HepG2 (cell line): ENCODE results near the gene ARHGAP9. TPM values are rescaled to one million over a fixed set of nuclear protein-coding genes. Genes with fewer than 3 reads are reported as not detected.

ENCODE experiments used
- ARNT2 ChIP-seq: sonication (generic); formaldehyde crosslinking; IDR thresholded peaks from 2 replicates; pipeline ENCODE4 v1.8.0; 2022; ENCODE audit warnings: mild to moderate bottlenecking, low read depth, missing genetic modification reagents, moderate library complexity
- CBFB ChIP-seq: sonication (generic); formaldehyde crosslinking; IDR thresholded peaks from 2 replicates; pipeline ENCODE4 v1.4.0; 2020; ENCODE audit warnings: missing genetic modification reagents
- CBX1 ChIP-seq: IDR thresholded peaks from one replicate; pipeline ENCODE4 v1.6.1; 2016; ENCODE audit warnings: antibody characterized with exemption, low read depth
- CCDC6 ChIP-seq: sonication (generic); formaldehyde crosslinking; IDR thresholded peaks from 2 replicates; pipeline ENCODE4 v1.8.1; 2022; ENCODE audit warnings: mild to moderate bottlenecking, missing genetic modification reagents, moderate library complexity
- ELF4 ChIP-seq: sonication (generic); formaldehyde crosslinking; IDR thresholded peaks from 2 replicates; pipeline ENCODE4 v1.5.0; 2020; ENCODE audit warnings: missing genetic modification reagents, mild to moderate bottlenecking, moderate library complexity, borderline replicate concordance
- HCFC1 ChIP-seq: fragments of 150-350 bp; IDR thresholded peaks from 2 replicates; pipeline ENCODE4 v1.6.1; 2014; ENCODE audit warnings: low read depth, low read length
- KMT2B ChIP-seq: IDR thresholded peaks from 2 replicates; pipeline ENCODE4 v1.6.1; 2016; ENCODE audit warnings: missing genetic modification reagents, missing compliant biosample characterization
- MED8 ChIP-seq: sonication (generic); formaldehyde crosslinking; IDR thresholded peaks from 2 replicates; pipeline ENCODE4 v1.8.1; 2023; ENCODE audit warnings: mild to moderate bottlenecking, missing genetic modification reagents; ENCODE audit not compliant: insufficient replicate concordance
- NFYC ChIP-seq: IDR thresholded peaks from 2 replicates; pipeline ENCODE4 v1.6.1; 2016; ENCODE audit warnings: missing genetic modification reagents, missing compliant biosample characterization
- PRPF4 ChIP-seq: fragments of 200-400 bp; formaldehyde crosslinking; IDR thresholded peaks from 2 replicates; pipeline ENCODE4 v1.6.1; 2016; ENCODE audit warnings: low read length, low read depth; ENCODE audit not compliant: poor library complexity, severe bottlenecking
- RBFOX2 ChIP-seq: fragments of 200-400 bp; formaldehyde crosslinking; IDR thresholded peaks from 2 replicates; pipeline ENCODE4 v1.6.1; 2017; ENCODE audit warnings: low read depth, mild to moderate bottlenecking, low read length
- RFXANK ChIP-seq: IDR thresholded peaks from 2 replicates; pipeline ENCODE4 v1.6.1; 2016
- SETDB1 ChIP-seq: sonication (generic); formaldehyde crosslinking; IDR thresholded peaks from 2 replicates; pipeline ENCODE4 v1.5.1; 2020; ENCODE audit warnings: missing genetic modification reagents, mild to moderate bottlenecking, borderline replicate concordance
- SNAI1 ChIP-seq: sonication (generic); formaldehyde crosslinking; IDR thresholded peaks from 2 replicates; pipeline ENCODE4 v1.5.0; 2020; ENCODE audit warnings: mild to moderate bottlenecking, missing genetic modification reagents, borderline replicate concordance
- SSRP1 ChIP-seq: IDR thresholded peaks from 2 replicates; pipeline ENCODE4 v1.6.1; 2016; ENCODE audit warnings: control low read depth
- TBX2 ChIP-seq: sonication (generic); formaldehyde crosslinking; IDR thresholded peaks from 2 replicates; pipeline ENCODE4 v1.5.0; 2020; ENCODE audit warnings: missing genetic modification reagents, mild to moderate bottlenecking, borderline replicate concordance
- ZFP82 ChIP-seq: sonication (generic); formaldehyde crosslinking; IDR thresholded peaks from 2 replicates; pipeline ENCODE4 v1.5.1; 2020; ENCODE audit warnings: mild to moderate bottlenecking, missing genetic modification reagents, borderline replicate concordance
- ZMYM4 ChIP-seq: sonication (generic); formaldehyde crosslinking; IDR thresholded peaks from 2 replicates; pipeline ENCODE4 v1.8.1; 2023; ENCODE audit warnings: mild to moderate bottlenecking, missing genetic modification reagents
- ZNF17 ChIP-seq: sonication (generic); formaldehyde crosslinking; IDR thresholded peaks from 2 replicates; pipeline ENCODE4 v1.5.0; 2020; ENCODE audit warnings: mild to moderate bottlenecking, missing genetic modification reagents
- ZNF282 ChIP-seq: fragments of 450-650 bp; IDR thresholded peaks from 2 replicates; pipeline ENCODE4 v1.6.1; 2018; ENCODE audit not compliant: partially characterized antibody
- ZNF543 ChIP-seq: sonication (generic); formaldehyde crosslinking; IDR thresholded peaks from 2 replicates; pipeline ENCODE4 v1.4.0; 2020; ENCODE audit warnings: mild to moderate bottlenecking, missing genetic modification reagents
- ZNF713 ChIP-seq: sonication (generic); formaldehyde crosslinking; IDR thresholded peaks from 2 replicates; pipeline ENCODE4 v1.4.0; 2020; ENCODE audit warnings: mild to moderate bottlenecking, missing genetic modification reagents
- ZNF83 ChIP-seq: sonication (generic); formaldehyde crosslinking; IDR thresholded peaks from 2 replicates; pipeline ENCODE4 v1.4.0; 2020; ENCODE audit warnings: missing genetic modification reagents, mild to moderate bottlenecking, borderline replicate concordance
- polyA plus RNA-seq, 8 experiments: library from polyadenylated mRNA; depleted of rRNA in 3 of 8; stranded (reverse) in 7 of 8; unstranded in 1 of 8; fragments of >200 nt; fragmentation: Illumina TruSeq in 4 of 8; extraction: Trizol in 4 of 8; gene quantifications; 2 replicates each; pipeline versions ENCODE4 v1.2.1 to v1.2.3, GENCODE V29; 2011 to 2016; ENCODE audit warnings: low read depth in 4 of 8, missing spikeins in 1 of 8, mixed read lengths in 1 of 8; ENCODE audit not compliant: insufficient read depth in 1 of 8
- total RNA-seq, 5 experiments: library from RNA; depleted of rRNA; stranded (reverse); fragments of >200 nt; fragmentation: Illumina TruSeq; extraction: Trizol; gene quantifications; 2 replicates each; pipeline ENCODE4 v1.2.3, GENCODE V29; 2016; ENCODE audit warnings: low read depth in 1 of 5
- TF ChIP-seq, protein P1 (sequence below): sonication (generic); formaldehyde crosslinking; IDR thresholded peaks from 2 replicates; pipeline ENCODE4; 2020; ENCODE audit warnings: missing genetic modification reagents, mild to moderate bottlenecking, borderline replicate concordance
- TF ChIP-seq, protein P2 (sequence below): sonication (generic); formaldehyde crosslinking; conservative IDR thresholded peaks from 2 replicates; pipeline ENCODE4 v1.4.0; 2020; ENCODE audit warnings: mild to moderate bottlenecking, missing genetic modification reagents, moderate library complexity
- TF ChIP-seq, protein P3 (sequence below): sonication (generic); formaldehyde crosslinking; IDR thresholded peaks from 2 replicates; pipeline ENCODE4 v1.5.1; 2020; ENCODE audit warnings: mild to moderate bottlenecking, moderate library complexity, missing genetic modification reagents

ARHGAP9 gene
- total and polyA plus RNA-seq, 2 of the 13 experiments (the other 11 are each of a cell fraction or from before 2014, with no cell fraction given) = 0.18 to 1.2 TPM

DNA sequence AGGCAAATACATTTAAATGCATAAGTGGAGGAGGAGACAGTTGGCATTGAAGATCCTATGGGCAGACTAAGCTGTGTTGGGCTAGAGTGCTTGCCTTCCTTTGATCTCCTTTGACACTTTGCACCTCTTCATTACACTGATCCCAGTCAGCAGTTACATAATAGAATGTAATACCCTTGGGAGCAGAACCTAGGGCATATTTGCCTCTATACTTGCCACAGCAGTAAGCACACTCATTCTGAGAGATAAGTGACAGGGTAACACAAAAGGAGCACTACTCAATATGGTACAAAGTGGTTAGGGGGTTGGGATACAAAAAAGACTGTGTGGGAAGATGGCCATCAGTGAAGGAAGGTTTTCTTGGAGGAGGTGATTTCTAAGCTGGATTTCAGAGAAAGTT, 17.2 kb upstream of the ARHGAP9 start (continued):
- TF ChIP-seq ZNF282 (no peak), MED8 (CRISPR knock-in tag) (no peak), SETDB1 (no peak), ZNF17 (no peak), CCDC6 (CRISPR knock-in tag) (no peak), HCFC1 (no peak), CBX1 (no peak), RFXANK (no peak), ZNF713 (no peak), ELF4 (CRISPR knock-in tag) (no peak), ZNF83 (CRISPR knock-in tag) (no peak), ZFP82 (CRISPR knock-in tag) (no peak), CBFB (CRISPR knock-in tag) (no peak), ARNT2 (CRISPR knock-in tag) (no peak), ZMYM4 (CRISPR knock-in tag) (no peak), SSRP1 (CRISPR knock-in tag) (peak; percentile 28; the same call in 1 of the 2 replicates), TBX2 (CRISPR knock-in tag) (peak; percentile 44; the same call in 1 of the 2 replicates), RBFOX2 (no peak), ZNF543 (CRISPR knock-in tag) (no peak), SNAI1 (CRISPR knock-in tag) (no peak), PRPF4 (no peak), KMT2B (CRISPR knock-in tag) (no peak), NFYC (CRISPR knock-in tag) (no peak)
- TF ChIP-seq, protein P1, sequence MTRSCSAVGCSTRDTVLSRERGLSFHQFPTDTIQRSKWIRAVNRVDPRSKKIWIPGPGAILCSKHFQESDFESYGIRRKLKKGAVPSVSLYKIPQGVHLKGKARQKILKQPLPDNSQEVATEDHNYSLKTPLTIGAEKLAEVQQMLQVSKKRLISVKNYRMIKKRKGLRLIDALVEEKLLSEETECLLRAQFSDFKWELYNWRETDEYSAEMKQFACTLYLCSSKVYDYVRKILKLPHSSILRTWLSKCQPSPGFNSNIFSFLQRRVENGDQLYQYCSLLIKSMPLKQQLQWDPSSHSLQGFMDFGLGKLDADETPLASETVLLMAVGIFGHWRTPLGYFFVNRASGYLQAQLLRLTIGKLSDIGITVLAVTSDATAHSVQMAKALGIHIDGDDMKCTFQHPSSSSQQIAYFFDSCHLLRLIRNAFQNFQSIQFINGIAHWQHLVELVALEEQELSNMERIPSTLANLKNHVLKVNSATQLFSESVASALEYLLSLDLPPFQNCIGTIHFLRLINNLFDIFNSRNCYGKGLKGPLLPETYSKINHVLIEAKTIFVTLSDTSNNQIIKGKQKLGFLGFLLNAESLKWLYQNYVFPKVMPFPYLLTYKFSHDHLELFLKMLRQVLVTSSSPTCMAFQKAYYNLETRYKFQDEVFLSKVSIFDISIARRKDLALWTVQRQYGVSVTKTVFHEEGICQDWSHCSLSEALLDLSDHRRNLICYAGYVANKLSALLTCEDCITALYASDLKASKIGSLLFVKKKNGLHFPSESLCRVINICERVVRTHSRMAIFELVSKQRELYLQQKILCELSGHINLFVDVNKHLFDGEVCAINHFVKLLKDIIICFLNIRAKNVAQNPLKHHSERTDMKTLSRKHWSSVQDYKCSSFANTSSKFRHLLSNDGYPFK = no peak
- TF ChIP-seq, protein P2, sequence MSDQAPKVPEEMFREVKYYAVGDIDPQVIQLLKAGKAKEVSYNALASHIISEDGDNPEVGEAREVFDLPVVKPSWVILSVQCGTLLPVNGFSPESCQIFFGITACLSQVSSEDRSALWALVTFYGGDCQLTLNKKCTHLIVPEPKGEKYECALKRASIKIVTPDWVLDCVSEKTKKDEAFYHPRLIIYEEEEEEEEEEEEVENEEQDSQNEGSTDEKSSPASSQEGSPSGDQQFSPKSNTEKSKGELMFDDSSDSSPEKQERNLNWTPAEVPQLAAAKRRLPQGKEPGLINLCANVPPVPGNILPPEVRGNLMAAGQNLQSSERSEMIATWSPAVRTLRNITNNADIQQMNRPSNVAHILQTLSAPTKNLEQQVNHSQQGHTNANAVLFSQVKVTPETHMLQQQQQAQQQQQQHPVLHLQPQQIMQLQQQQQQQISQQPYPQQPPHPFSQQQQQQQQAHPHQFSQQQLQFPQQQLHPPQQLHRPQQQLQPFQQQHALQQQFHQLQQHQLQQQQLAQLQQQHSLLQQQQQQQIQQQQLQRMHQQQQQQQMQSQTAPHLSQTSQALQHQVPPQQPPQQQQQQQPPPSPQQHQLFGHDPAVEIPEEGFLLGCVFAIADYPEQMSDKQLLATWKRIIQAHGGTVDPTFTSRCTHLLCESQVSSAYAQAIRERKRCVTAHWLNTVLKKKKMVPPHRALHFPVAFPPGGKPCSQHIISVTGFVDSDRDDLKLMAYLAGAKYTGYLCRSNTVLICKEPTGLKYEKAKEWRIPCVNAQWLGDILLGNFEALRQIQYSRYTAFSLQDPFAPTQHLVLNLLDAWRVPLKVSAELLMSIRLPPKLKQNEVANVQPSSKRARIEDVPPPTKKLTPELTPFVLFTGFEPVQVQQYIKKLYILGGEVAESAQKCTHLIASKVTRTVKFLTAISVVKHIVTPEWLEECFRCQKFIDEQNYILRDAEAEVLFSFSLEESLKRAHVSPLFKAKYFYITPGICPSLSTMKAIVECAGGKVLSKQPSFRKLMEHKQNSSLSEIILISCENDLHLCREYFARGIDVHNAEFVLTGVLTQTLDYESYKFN (CRISPR knock-in tag) = 0 out of 2 replicates have a peak, but pooled peaks have one; percentile 22
- TF ChIP-seq, protein P3, sequence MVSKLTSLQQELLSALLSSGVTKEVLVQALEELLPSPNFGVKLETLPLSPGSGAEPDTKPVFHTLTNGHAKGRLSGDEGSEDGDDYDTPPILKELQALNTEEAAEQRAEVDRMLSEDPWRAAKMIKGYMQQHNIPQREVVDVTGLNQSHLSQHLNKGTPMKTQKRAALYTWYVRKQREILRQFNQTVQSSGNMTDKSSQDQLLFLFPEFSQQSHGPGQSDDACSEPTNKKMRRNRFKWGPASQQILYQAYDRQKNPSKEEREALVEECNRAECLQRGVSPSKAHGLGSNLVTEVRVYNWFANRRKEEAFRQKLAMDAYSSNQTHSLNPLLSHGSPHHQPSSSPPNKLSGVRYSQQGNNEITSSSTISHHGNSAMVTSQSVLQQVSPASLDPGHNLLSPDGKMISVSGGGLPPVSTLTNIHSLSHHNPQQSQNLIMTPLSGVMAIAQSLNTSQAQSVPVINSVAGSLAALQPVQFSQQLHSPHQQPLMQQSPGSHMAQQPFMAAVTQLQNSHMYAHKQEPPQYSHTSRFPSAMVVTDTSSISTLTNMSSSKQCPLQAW = no peak
